ENCODE measurements around the gene GDPD2.

- TF ChIP-seq CTCF (IDR thresholded peaks at IDR 0.05) = no peak
- no peak for TF ChIP-seq POLR2A (IDR thresholded peaks at IDR 0.05)
Observed at GRCh38 chrX:70461026-70461425, 37.9 kb downstream of the GDPD2 start.
